Activated CD4-positive, alpha-beta T cell treated with anti-CD3 and anti-CD28 coated beads for 1 hour (primary cell): Measurements from ENCODE around the gene PTPRD.

ENCODE experiments used
- DNase-seq: peaks from one replicate; pipeline ENCODE4 v3.0.0-alpha.2; 2020

The PTPRD gene

GRCh38 chr9:8337834-8338766, 2274.7 kb downstream of the PTPRD start:
- DNase-seq, result no peak

GRCh38 chr9:8332871-8333270, 2279.9 kb downstream of the PTPRD start:
- DNase-seq, result no peak

GRCh38 chr9:8332331-8332650, 2280.5 kb downstream of the PTPRD start:
- DNase-seq, result no peak

GRCh38 chr9:8331507-8332330, 2281.1 kb downstream of the PTPRD start:
- DNase-seq, result no peak

GRCh38 chr9:8329561-8330283, 2283.1 kb downstream of the PTPRD start:
- DNase-seq, result no peak

GRCh38 chr9:8315211-8315610, 2297.6 kb downstream of the PTPRD start:
- no peak for DNase-seq

GRCh38 chr9:8309258-8309657, 2303.5 kb downstream of the PTPRD start:
- no peak for DNase-seq

GRCh38 chr9:8304720-8305119, 2308.1 kb downstream of the PTPRD start:
- no peak for DNase-seq

- no peak for DNase-seq
Observed at GRCh38 chr9:8301296-8301695, 2311.5 kb downstream of the PTPRD start.

- no peak for DNase-seq
Observed at GRCh38 chr9:8297047-8297446, 2315.8 kb downstream of the PTPRD start.

GRCh38 chr9:8292657-8293056, 2320.1 kb downstream of the PTPRD start:
- no peak for DNase-seq

GRCh38 chr9:8289681-8290080, 2323.1 kb downstream of the PTPRD start:
- no peak for DNase-seq

GRCh38 chr9:8287970-8288369, 2324.8 kb downstream of the PTPRD start:
- no peak for DNase-seq

GRCh38 chr9:8287501-8287900, 2325.3 kb downstream of the PTPRD start:
- no peak for DNase-seq

GRCh38 chr9:8284884-8285283, 2327.9 kb downstream of the PTPRD start:
- DNase-seq, result no peak

- DNase-seq, result no peak
Observed at GRCh38 chr9:8282535-8282934, 2330.3 kb downstream of the PTPRD start.

GRCh38 chr9:8280811-8281210, 2332.0 kb downstream of the PTPRD start:
- no peak for DNase-seq

GRCh38 chr9:8278048-8278447, 2334.8 kb downstream of the PTPRD start:
- DNase-seq, result no peak

GRCh38 chr9:8270235-8270634, 2342.6 kb downstream of the PTPRD start:
- DNase-seq, result no peak

GRCh38 chr9:8268881-8269280, 2343.9 kb downstream of the PTPRD start:
- DNase-seq, result no peak

- no peak for DNase-seq
Observed at GRCh38 chr9:8268216-8268878, 2344.5 kb downstream of the PTPRD start.

- DNase-seq, result no peak
Observed at GRCh38 chr9:8267636-8268035, 2345.2 kb downstream of the PTPRD start.

GRCh38 chr9:8266861-8267260, 2345.9 kb downstream of the PTPRD start:
- no peak for DNase-seq
